HUES64 (cell line): ENCODE results near the gene F7.

Experiments
- H3K27ac ChIP-seq: 2 replicates; pipeline ENCODE4 v1.7.0; 2013; ENCODE audit warnings: low read depth, low read length, inconsistent platforms
- H3K27me3 ChIP-seq: 2 replicates; pipeline ENCODE4 v1.6.1; 2013; ENCODE audit warnings: mild to moderate bottlenecking, low read length; ENCODE audit not compliant: insufficient read depth
- H3K36me3 ChIP-seq: 2 replicates; pipeline ENCODE4 v1.6.1; 2013; ENCODE audit warnings: mild to moderate bottlenecking, low read length; ENCODE audit not compliant: insufficient read depth
- H3K4me1 ChIP-seq: 2 replicates; pipeline ENCODE4 v1.6.1; 2013; ENCODE audit warnings: mild to moderate bottlenecking, low read length, moderate library complexity; ENCODE audit not compliant: insufficient read depth
- H3K4me3 ChIP-seq: 2 replicates; pipeline ENCODE4 v1.5.1; 2013; ENCODE audit warnings: mild to moderate bottlenecking, low read length, moderate library complexity
- H3K9ac ChIP-seq: 2 replicates; pipeline ENCODE4 v1.6.1; 2013; ENCODE audit warnings: mild to moderate bottlenecking, low read depth, low read length
- H3K9me3 ChIP-seq: 2 replicates; pipeline ENCODE4 v1.6.1; 2013; ENCODE audit warnings: low read depth, low read length; ENCODE audit not compliant: insufficient read depth
- WGBS: fragments of 150-250, 120-280 bp; methylation state at CpG from one replicate; pipeline ENCODE4 v1.1.7; 2013; ENCODE audit warnings: missing lambda C conversion rate; 5-methylcytosine and 5-hydroxymethylcytosine counted together

F7 gene

GRCh38 chr13:113082198-113083021 is 23.2 kb upstream of the F7 start:
- no peaks in the 10 kb centered on the region for H3K9me3 ChIP-seq
- 93% methylated on average over 26 of the region's 26 CpGs for WGBS
- no peak overlapping the region for H3K4me3 ChIP-seq
- H3K9ac ChIP-seq, result no peak overlapping the region
- H3K36me3 ChIP-seq, result peaks cover 6% of the 10 kb centered on the region; the same call in 1 of the 2 replicates
- no peaks in the 10 kb centered on the region for H3K27me3 ChIP-seq
- H3K4me1 ChIP-seq, result no peaks in the 10 kb centered on the region
- H3K27ac ChIP-seq, result no peak overlapping the region

- Histone ChIP-seq H3K4me3 (no peak overlapping the region), H3K27ac (no peak overlapping the region), H3K36me3 (peaks cover 11% of the 10 kb centered on the region; the same call in 1 of the 2 replicates), H3K27me3 (no peaks in the 10 kb centered on the region), H3K9me3 (no peaks in the 10 kb centered on the region), H3K4me1 (no peaks in the 10 kb centered on the region), H3K9ac (no peak overlapping the region)
- 90% methylated on average over 10 of the region's 10 CpGs for WGBS
Observed at GRCh38 chr13:113083022-113083373, 22.6 kb upstream of the F7 start.

- Histone ChIP-seq H3K36me3 (peaks cover 14% of the 10 kb centered on the region; the same call in 1 of the 2 replicates), H3K9ac (no peak overlapping the region), H3K27ac (no peak overlapping the region), H3K9me3 (no peaks in the 10 kb centered on the region), H3K27me3 (no peaks in the 10 kb centered on the region), H3K4me1 (no peaks in the 10 kb centered on the region), H3K4me3 (no peak overlapping the region)
- 91% methylated on average over 18 of the region's 18 CpGs for WGBS
Observed at GRCh38 chr13:113083402-113084061, 22.1 kb upstream of the F7 start.

- H3K4me1 ChIP-seq, result no peaks in the 10 kb centered on the region
- no peak overlapping the region for H3K27ac ChIP-seq
- WGBS, result 95% methylated on average over 25 of the region's 25 CpGs
- H3K9ac ChIP-seq, result no peak overlapping the region
- no peaks in the 10 kb centered on the region for H3K27me3 ChIP-seq
- H3K36me3 ChIP-seq, result peaks cover 13% of the 10 kb centered on the region; the same call in 1 of the 2 replicates
- H3K9me3 ChIP-seq, result no peaks in the 10 kb centered on the region
- H3K4me3 ChIP-seq, result no peak overlapping the region
Observed at GRCh38 chr13:113084094-113084942, 21.3 kb upstream of the F7 start.

GRCh38 chr13:113084943-113085540 is 20.5 kb upstream of the F7 start:
- Histone ChIP-seq H3K9me3 (no peaks in the 10 kb centered on the region), H3K36me3 (peaks cover 17% of the 10 kb centered on the region; the same call in 1 of the 2 replicates), H3K27ac (no peak overlapping the region), H3K27me3 (no peaks in the 10 kb centered on the region), H3K9ac (no peak overlapping the region), H3K4me3 (no peak overlapping the region), H3K4me1 (0 out of 2 replicates have a peak, but pooled peaks cover 2% of the 10 kb centered on the region)
- 92% methylated on average over 24 of the region's 24 CpGs for WGBS

GRCh38 chr13:113086031-113086750 is 19.4 kb upstream of the F7 start:
- H3K27me3 ChIP-seq, result no peaks in the 10 kb centered on the region

GRCh38 chr13:113086991-113087922 is 18.3 kb upstream of the F7 start:
- Histone ChIP-seq H3K27ac (no peak overlapping the region), H3K4me1 (peaks cover 2% of the 10 kb centered on the region; the same call in 1 of the 2 replicates), H3K9ac (no peak overlapping the region), H3K36me3 (peaks cover 17% of the 10 kb centered on the region; the same call in 1 of the 2 replicates), H3K9me3 (no peaks in the 10 kb centered on the region), H3K27me3 (no peaks in the 10 kb centered on the region), H3K4me3 (no peak overlapping the region)
- 94% methylated on average over 39 of the region's 39 CpGs for WGBS

More at GRCh38 chr13:113086031-113086750, 19.4 kb upstream of the F7 start:
- 87% methylated on average over 31 of the region's 32 CpGs for WGBS
- Histone ChIP-seq H3K36me3 (peaks cover 17% of the 10 kb centered on the region; the same call in 1 of the 2 replicates), H3K4me3 (no peak overlapping the region), H3K4me1 (peaks cover 2% of the 10 kb centered on the region; the same call in 1 of the 2 replicates), H3K9me3 (no peaks in the 10 kb centered on the region), H3K27ac (no peak overlapping the region), H3K9ac (no peak overlapping the region)

GRCh38 chr13:113087923-113088690 is 17.5 kb upstream of the F7 start:
- Histone ChIP-seq H3K36me3 (peaks cover 17% of the 10 kb centered on the region; the same call in 1 of the 2 replicates), H3K9me3 (no peaks in the 10 kb centered on the region), H3K9ac (no peak overlapping the region), H3K27ac (no peak overlapping the region), H3K4me3 (no peak overlapping the region), H3K4me1 (peaks cover 2% of the 10 kb centered on the region; the same call in 1 of the 2 replicates), H3K27me3 (no peaks in the 10 kb centered on the region)
- 94% methylated on average over 40 of the region's 40 CpGs for WGBS

GRCh38 chr13:113088691-113089020 is 16.9 kb upstream of the F7 start:
- H3K4me1 ChIP-seq, result peaks cover 2% of the 10 kb centered on the region; the same call in 1 of the 2 replicates
- H3K36me3 ChIP-seq, result peaks cover 17% of the 10 kb centered on the region; the same call in 1 of the 2 replicates

More at GRCh38 chr13:113088691-113089020, 16.9 kb upstream of the F7 start:
- Histone ChIP-seq H3K9ac (no peak overlapping the region), H3K27ac (no peak overlapping the region), H3K27me3 (no peaks in the 10 kb centered on the region), H3K4me3 (no peak overlapping the region), H3K9me3 (no peaks in the 10 kb centered on the region)
- WGBS, result 95% methylated on average over 17 of the region's 17 CpGs
